ENCODE data around the gene C1orf232. TPM values are rescaled to one million over a fixed set of nuclear protein-coding genes. Genes with fewer than 3 reads are reported as not detected.

Gene C1orf232
- total RNA-seq, 1 donor from 2014 or later: not detected

DNA sequence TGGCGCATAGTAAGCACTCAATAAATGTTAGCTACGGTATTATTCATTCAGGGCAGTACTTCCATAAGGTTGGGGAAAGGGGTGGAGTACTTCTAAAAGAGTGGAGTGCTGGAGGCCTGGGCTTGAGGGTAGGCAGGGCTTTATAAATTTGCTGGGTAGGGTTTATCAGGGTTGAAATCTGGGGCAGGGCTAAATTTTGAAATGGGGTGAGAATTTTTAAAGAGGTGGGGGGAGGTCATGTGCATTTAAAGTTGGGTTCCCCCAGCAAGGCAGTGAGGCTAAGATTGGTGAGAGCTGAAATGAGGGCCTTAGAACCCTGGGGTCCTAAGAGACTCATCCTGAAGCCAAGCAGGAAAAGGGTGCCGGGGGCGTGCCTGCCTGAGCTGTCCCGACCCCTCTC is 31.6 kb upstream of the C1orf232 start:
- H3K9me3 Mint-ChIP-seq: no peaks in the 10 kb centered on the region
- H3K9ac ChIP-seq: no peak overlapping the region
- H3F3A ChIP-seq (ENCODE audit: low read depth): no peaks in the 10 kb centered on the region
- no peaks in the 10 kb centered on the region for H3K36me3 Mint-ChIP-seq
- DNase-seq (ENCODE audit: low spot score): no peak
- no peaks in the 10 kb centered on the region for H3K36me3 ChIP-seq
- no peaks in the 10 kb centered on the region for H3K27me3 ChIP-seq
- peaks cover 12% of the 10 kb centered on the region for H3K4me1 Mint-ChIP-seq
- no peak overlapping the region for H3K27ac ChIP-seq
- H3K4me3 Mint-ChIP-seq: no peak overlapping the region
- H3K27me3 Mint-ChIP-seq (ENCODE audit: insufficient read depth, low read depth): peaks cover 9% of the 10 kb centered on the region
- peak overlapping the region; percentile 46 for H2AFZ ChIP-seq (replicated peaks)
- no peak for TF ChIP-seq EZH2phosphoT487 (IDR thresholded peaks at IDR 0.05)
- TF ChIP-seq CTCF (IDR thresholded peaks at IDR 0.05): no peak
- TF ChIP-seq EZH2 (IDR thresholded peaks at IDR 0.05): no peak
- H3K4me1 ChIP-seq: peaks cover 4% of the 10 kb centered on the region
- H4K20me1 ChIP-seq (ENCODE audit: low read depth): no peaks in the 10 kb centered on the region
- H3K9me3 ChIP-seq (ENCODE audit: low read depth): no peaks in the 10 kb centered on the region
- H3K4me2 ChIP-seq: no peak overlapping the region
- H3K4me3 ChIP-seq: no peak overlapping the region
- H3K79me2 ChIP-seq (ENCODE audit: low read depth): no peaks in the 10 kb centered on the region
- no peak overlapping the region for H3K27ac Mint-ChIP-seq

GRCh38 chr1:26197813-26198212 is 29.1 kb upstream of the C1orf232 start:
- TF ChIP-seq CTCF (IDR thresholded peaks at IDR 0.05) (no peak), EZH2phosphoT487 (IDR thresholded peaks at IDR 0.05) (no peak), EZH2 (IDR thresholded peaks at IDR 0.05) (no peak)
- Histone ChIP-seq H3K4me2 (no peak overlapping the region), H3K79me2 (ENCODE audit: low read depth) (no peaks in the 10 kb centered on the region), H3K27ac (no peak overlapping the region), H2AFZ (replicated peaks) (no peak overlapping the region), H3K36me3 (no peaks in the 10 kb centered on the region), H3K4me1 (peaks cover 4% of the 10 kb centered on the region), H3K27me3 (no peaks in the 10 kb centered on the region), H3K4me3 (no peak overlapping the region), H4K20me1 (ENCODE audit: low read depth) (no peaks in the 10 kb centered on the region), H3F3A (ENCODE audit: low read depth) (no peaks in the 10 kb centered on the region), H3K9me3 (ENCODE audit: low read depth) (no peaks in the 10 kb centered on the region), H3K9ac (no peak overlapping the region)
- H3K27ac Mint-ChIP-seq: no peak overlapping the region
- no peaks in the 10 kb centered on the region for H3K36me3 Mint-ChIP-seq
- no peak overlapping the region for H3K4me3 Mint-ChIP-seq
- H3K9me3 Mint-ChIP-seq: no peaks in the 10 kb centered on the region
- H3K27me3 Mint-ChIP-seq (ENCODE audit: insufficient read depth, low read depth): peaks cover 9% of the 10 kb centered on the region
- no peak for DNase-seq (ENCODE audit: low spot score)
- peaks cover 12% of the 10 kb centered on the region for H3K4me1 Mint-ChIP-seq

- H3K79me2 ChIP-seq (ENCODE audit: low read depth): no peaks in the 10 kb centered on the region
- peaks cover 12% of the 10 kb centered on the region for H3K4me1 Mint-ChIP-seq
These were observed 28.5 kb upstream of the C1orf232 start for GRCh38 chr1:26197301-26197700.

More at GRCh38 chr1:26197301-26197700, 28.5 kb upstream of the C1orf232 start:
- H3K4me3 ChIP-seq: no peak overlapping the region
- H3K4me1 ChIP-seq: peaks cover 4% of the 10 kb centered on the region
- Mint-ChIP-seq H3K36me3 (no peaks in the 10 kb centered on the region), H3K4me3 (no peak overlapping the region), H3K27me3 (ENCODE audit: insufficient read depth, low read depth) (peaks cover 9% of the 10 kb centered on the region), H3K9me3 (no peaks in the 10 kb centered on the region), H3K27ac (no peak overlapping the region)
- no peak overlapping the region for H3K4me2 ChIP-seq
- no peak for DNase-seq (ENCODE audit: low spot score)
- no peaks in the 10 kb centered on the region for H3K36me3 ChIP-seq
- no peaks in the 10 kb centered on the region for H4K20me1 ChIP-seq (ENCODE audit: low read depth)
- no peaks in the 10 kb centered on the region for H3K9me3 ChIP-seq (ENCODE audit: low read depth)
- H3K27ac ChIP-seq: no peak overlapping the region
- H2AFZ ChIP-seq (replicated peaks): no peak overlapping the region
- TF ChIP-seq CTCF (IDR thresholded peaks at IDR 0.05): no peak
- TF ChIP-seq EZH2 (IDR thresholded peaks at IDR 0.05): no peak
- TF ChIP-seq EZH2phosphoT487 (IDR thresholded peaks at IDR 0.05): no peak
- no peaks in the 10 kb centered on the region for H3F3A ChIP-seq (ENCODE audit: low read depth)
- H3K27me3 ChIP-seq: no peaks in the 10 kb centered on the region
- no peak overlapping the region for H3K9ac ChIP-seq

All from neural progenitor cell (in vitro differentiated cells).